ENCODE measurements around the gene LGMN. TPM values are rescaled to one million over a fixed set of nuclear protein-coding genes. Genes with fewer than 3 reads are reported as not detected.
"Not testable (repeated sequence)": the region's sequence is repeated elsewhere in the genome, so short reads cannot be mapped to it uniquely, and the experiment has no call there.

Gene LGMN
- total RNA-seq, 1 experiment from 2014 or later = not detected

DNA sequence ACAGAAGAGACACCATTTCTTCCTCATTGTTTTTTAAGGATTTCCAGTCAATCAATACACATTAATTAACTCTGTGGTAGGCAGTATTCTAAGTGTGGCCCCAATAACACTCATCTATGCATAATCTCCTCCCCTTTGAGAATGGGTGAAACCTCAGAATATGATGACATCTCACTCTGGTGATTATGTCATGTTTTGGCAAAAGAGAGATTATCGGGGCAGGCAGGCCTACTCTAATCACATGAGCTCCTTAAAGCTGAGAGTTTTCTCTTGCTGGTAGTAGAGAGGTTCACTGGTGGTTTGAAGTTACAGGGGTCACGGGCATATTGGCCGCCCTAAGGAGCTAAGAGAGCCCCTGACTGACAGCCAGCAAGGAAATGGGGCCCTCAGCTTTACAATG is 7.1 kb upstream of the LGMN start:
- Histone ChIP-seq H3K4me3 (ENCODE audit: low read length) (no peak overlapping the region), H4K20me1 (ENCODE audit: insufficient read depth, low read depth, low read length) (no peaks in the 10 kb centered on the region), H3K27ac (ENCODE audit: low read length) (no peak overlapping the region), H3K4me2 (ENCODE audit: low read depth, low read length, poor library complexity, severe bottlenecking) (no peak overlapping the region), H3K9me2 (replicated peaks; ENCODE audit: insufficient read depth, low read length) (no peaks in the 10 kb centered on the region), H3K27me3 (ENCODE audit: low read length) (no peaks in the 10 kb centered on the region), H3K9me3 (ENCODE audit: low read length) (no peaks in the 10 kb centered on the region), H3K36me3 (ENCODE audit: insufficient read depth, low read length) (no peaks in the 10 kb centered on the region), H3K79me2 (ENCODE audit: low read length) (no peaks in the 10 kb centered on the region), H3K9ac (ENCODE audit: low read length) (no peak overlapping the region), H2AFZ (ENCODE audit: low read length) (no peak overlapping the region), H3K4me1 (ENCODE audit: low read length) (peaks cover 3% of the 10 kb centered on the region; the same call in 1 of the 2 replicates)
- DNase-seq = no peak

DNA sequence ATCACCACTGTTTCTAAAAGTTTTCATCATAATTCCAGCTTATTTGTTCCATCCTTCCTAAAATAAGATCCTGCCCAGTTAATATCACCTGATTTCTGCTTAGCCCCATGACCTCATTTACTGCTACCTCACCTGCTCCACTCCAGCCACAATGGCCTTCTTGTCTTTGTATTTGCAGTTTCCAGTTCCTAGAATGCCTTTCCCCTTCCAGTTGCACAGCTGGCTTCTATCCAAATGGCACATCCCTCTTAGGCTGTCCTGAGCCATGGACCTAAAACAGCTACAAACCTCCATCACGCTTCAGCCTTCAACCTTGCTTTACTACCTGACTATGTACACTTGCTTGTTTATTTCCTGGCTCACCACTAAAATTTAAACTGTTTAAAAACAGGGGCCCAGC is 6.5 kb upstream of the LGMN start:
- no peak for DNase-seq
- Histone ChIP-seq H3K27me3 (ENCODE audit: low read length) (no peaks in the 10 kb centered on the region), H3K36me3 (ENCODE audit: insufficient read depth, low read length) (no peaks in the 10 kb centered on the region), H4K20me1 (ENCODE audit: insufficient read depth, low read depth, low read length) (no peaks in the 10 kb centered on the region), H3K9me3 (ENCODE audit: low read length) (no peaks in the 10 kb centered on the region), H3K4me2 (ENCODE audit: low read depth, low read length, poor library complexity, severe bottlenecking) (no peak overlapping the region), H3K9me2 (replicated peaks; ENCODE audit: insufficient read depth, low read length) (no peaks in the 10 kb centered on the region), H3K27ac (ENCODE audit: low read length) (no peak overlapping the region), H3K4me1 (ENCODE audit: low read length) (peaks cover 3% of the 10 kb centered on the region; the same call in 1 of the 2 replicates), H3K9ac (ENCODE audit: low read length) (no peak overlapping the region), H3K4me3 (ENCODE audit: low read length) (no peak overlapping the region), H3K79me2 (ENCODE audit: low read length) (no peaks in the 10 kb centered on the region), H2AFZ (ENCODE audit: low read length) (no peak overlapping the region)

DNA sequence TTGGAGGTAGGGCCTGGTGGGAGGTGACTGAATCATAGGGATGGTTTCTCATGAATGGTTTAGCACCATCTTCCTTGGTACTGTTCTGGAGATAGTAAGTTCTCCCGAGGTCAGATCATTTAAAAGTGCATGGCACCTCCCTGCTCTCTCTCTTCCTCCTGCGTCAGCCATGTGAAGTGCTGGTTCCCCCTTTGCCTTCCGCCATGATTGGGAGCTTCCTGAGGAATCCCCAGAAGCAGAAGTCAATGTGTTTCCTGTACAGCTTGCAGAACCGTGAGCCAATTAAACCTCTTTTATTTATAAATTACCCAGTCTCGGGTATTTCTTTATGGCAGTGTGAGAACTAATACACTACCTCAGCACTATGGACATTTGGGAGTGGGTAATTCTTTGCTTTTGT is 4.8 kb upstream of the LGMN start:
- Histone ChIP-seq H3K27ac (ENCODE audit: low read length) (no peak overlapping the region), H3K4me2 (ENCODE audit: low read depth, low read length, poor library complexity, severe bottlenecking) (no peak overlapping the region)

DNA sequence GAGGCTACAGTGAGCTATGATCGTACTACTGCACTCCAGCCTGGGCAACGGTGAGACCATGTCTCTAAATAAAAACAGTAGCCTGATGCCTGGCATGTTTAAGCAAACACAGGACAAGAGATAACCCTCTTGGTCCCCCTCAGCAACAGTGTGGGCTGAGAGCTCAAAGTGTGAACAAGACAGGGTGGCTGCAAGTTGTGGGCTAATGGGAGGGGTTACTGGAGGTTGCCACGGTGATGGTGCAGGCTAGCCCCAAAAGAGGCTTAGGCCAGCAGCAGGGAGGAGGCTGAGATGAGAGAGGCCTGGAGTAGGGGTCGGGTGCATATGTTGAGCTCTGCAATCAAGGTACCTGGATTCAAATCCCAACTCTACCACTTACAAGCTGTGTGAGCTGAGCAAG is 3.4 kb upstream of the LGMN start:
- no peaks in the 10 kb centered on the region for H3K79me2 ChIP-seq (ENCODE audit: low read length)
- H3K9me3 ChIP-seq (ENCODE audit: low read length) = peaks cover 3% of the 10 kb centered on the region; the same call in 1 of the 2 replicates
- H2AFZ ChIP-seq (ENCODE audit: low read length) = no peak overlapping the region
- H3K27me3 ChIP-seq (ENCODE audit: low read length) = no peaks in the 10 kb centered on the region
- DNase-seq = no peak
- H3K4me1 ChIP-seq (ENCODE audit: low read length) = no peaks in the 10 kb centered on the region
- no peak overlapping the region for H3K27ac ChIP-seq (ENCODE audit: low read length)
- H3K36me3 ChIP-seq (ENCODE audit: insufficient read depth, low read length) = no peaks in the 10 kb centered on the region
- H3K9ac ChIP-seq (ENCODE audit: low read length) = no peak overlapping the region
- H3K4me3 ChIP-seq (ENCODE audit: low read length) = no peak overlapping the region
- H3K4me2 ChIP-seq (ENCODE audit: low read depth, low read length, poor library complexity, severe bottlenecking) = no peak overlapping the region
- H4K20me1 ChIP-seq (ENCODE audit: insufficient read depth, low read depth, low read length) = no peaks in the 10 kb centered on the region
- H3K9me2 ChIP-seq (replicated peaks; ENCODE audit: insufficient read depth, low read length) = no peaks in the 10 kb centered on the region

More for the DNA sequence above, 4.8 kb upstream of the LGMN start:
- Histone ChIP-seq H3K4me3 (ENCODE audit: low read length) (no peak overlapping the region), H3K9me3 (ENCODE audit: low read length) (peaks cover 3% of the 10 kb centered on the region; the same call in 1 of the 2 replicates), H3K4me1 (ENCODE audit: low read length) (no peaks in the 10 kb centered on the region), H3K9me2 (replicated peaks; ENCODE audit: insufficient read depth, low read length) (no peaks in the 10 kb centered on the region), H3K79me2 (ENCODE audit: low read length) (no peaks in the 10 kb centered on the region), H3K36me3 (ENCODE audit: insufficient read depth, low read length) (no peaks in the 10 kb centered on the region), H4K20me1 (ENCODE audit: insufficient read depth, low read depth, low read length) (no peaks in the 10 kb centered on the region), H3K27me3 (ENCODE audit: low read length) (no peaks in the 10 kb centered on the region), H2AFZ (ENCODE audit: low read length) (no peak overlapping the region), H3K9ac (ENCODE audit: low read length) (no peak overlapping the region)
- no peak for DNase-seq

DNA sequence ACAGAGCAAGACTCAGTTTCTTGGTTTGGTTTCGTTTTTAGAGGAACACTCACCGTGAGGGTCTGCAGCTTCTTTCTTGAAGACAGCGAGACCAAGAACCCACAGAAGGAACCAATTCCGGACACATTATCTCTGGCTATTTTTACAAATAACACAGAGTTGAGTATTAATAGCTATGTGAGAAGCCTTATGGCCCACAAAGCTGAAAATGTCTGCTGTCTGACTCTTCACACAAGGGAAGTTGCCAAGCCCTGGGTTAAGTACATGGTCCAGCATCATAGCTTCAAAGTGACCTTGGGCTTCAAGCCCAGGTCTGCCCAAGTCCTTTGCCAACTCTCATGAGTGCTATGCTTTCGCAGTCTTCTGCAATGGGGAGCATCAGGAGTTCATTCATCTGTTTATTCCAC is 2.6 kb upstream of the LGMN start:
- DNase-seq = no peak
- Histone ChIP-seq H3K9me2 (replicated peaks; ENCODE audit: insufficient read depth, low read length) (no peaks in the 10 kb centered on the region), H3K9ac (ENCODE audit: low read length) (no peak overlapping the region), H3K27me3 (ENCODE audit: low read length) (no peaks in the 10 kb centered on the region), H3K4me2 (ENCODE audit: low read depth, low read length, poor library complexity, severe bottlenecking) (no peak overlapping the region), H4K20me1 (ENCODE audit: insufficient read depth, low read depth, low read length) (no peaks in the 10 kb centered on the region), H3K27ac (ENCODE audit: low read length) (no peak overlapping the region), H3K79me2 (ENCODE audit: low read length) (no peaks in the 10 kb centered on the region), H3K36me3 (ENCODE audit: insufficient read depth, low read length) (no peaks in the 10 kb centered on the region), H3K4me1 (ENCODE audit: low read length) (no peaks in the 10 kb centered on the region), H3K9me3 (ENCODE audit: low read length) (peaks cover 3% of the 10 kb centered on the region; the same call in 1 of the 2 replicates), H3K4me3 (ENCODE audit: low read length) (no peak overlapping the region), H2AFZ (ENCODE audit: low read length) (no peak overlapping the region)

DNA sequence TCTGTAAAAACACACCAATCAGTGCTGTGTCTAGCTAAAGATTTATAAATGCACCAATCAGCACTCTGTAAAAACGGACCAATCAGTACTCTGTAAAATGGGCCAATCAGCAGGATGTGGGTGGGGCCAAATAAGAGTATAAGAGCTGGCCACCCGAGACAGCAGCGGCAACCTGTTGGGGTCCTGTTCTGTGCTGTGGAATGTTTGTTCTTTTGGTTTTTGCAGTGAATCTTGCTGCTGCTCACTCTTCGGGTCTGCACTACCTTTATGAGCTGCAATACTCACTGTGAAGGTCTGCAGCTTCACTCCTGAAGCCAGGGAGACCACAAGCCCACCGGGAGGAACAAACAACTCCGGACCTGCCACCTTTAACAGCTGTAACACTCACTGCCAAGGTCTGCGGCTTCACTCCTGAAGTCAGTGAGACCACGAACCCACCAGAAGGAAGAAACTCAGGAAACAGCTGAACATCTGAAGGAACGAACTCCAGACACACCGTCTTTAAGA is 1.8 kb upstream of the LGMN start:
- not testable (repeated sequence) for H3K4me3 ChIP-seq (ENCODE audit: low read length); H3K79me2 ChIP-seq (ENCODE audit: low read length); H2AFZ ChIP-seq (ENCODE audit: low read length); H3K36me3 ChIP-seq (ENCODE audit: insufficient read depth, low read length); DNase-seq; H3K4me1 ChIP-seq (ENCODE audit: low read length); H4K20me1 ChIP-seq (ENCODE audit: insufficient read depth, low read depth, low read length); H3K27me3 ChIP-seq (ENCODE audit: low read length); H3K9ac ChIP-seq (ENCODE audit: low read length); H3K9me2 ChIP-seq (replicated peaks; ENCODE audit: insufficient read depth, low read length); H3K4me2 ChIP-seq (ENCODE audit: low read depth, low read length, poor library complexity, severe bottlenecking); H3K27ac ChIP-seq (ENCODE audit: low read length); H3K9me3 ChIP-seq (ENCODE audit: low read length)

DNA sequence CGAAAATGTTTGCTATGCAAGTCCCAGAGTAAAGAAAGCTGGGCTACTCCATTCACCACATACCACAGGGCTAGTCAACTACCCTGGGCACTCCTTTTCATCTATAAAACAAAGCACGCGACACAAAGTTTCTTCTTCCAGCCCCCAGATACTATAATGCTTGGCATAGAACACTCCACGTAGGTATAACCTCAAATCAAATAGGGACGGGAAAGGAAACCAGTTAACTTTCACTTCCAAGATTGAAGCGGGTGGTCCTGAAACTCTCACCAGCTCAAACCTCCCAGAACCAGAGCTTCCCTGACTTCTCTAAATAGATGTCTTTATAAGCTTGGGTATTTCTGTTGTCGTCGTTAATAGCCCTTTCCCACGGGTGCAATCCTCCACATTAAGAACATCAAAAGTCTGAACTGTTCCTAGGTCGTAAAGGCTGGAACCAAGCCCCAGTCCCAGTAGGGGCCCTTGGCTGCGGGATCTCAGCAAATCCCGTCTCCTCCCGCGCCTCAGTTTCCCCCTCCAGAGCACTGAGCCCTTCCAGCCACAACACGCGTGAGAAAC is 647 bp downstream of the LGMN start:
- Histone ChIP-seq H3K4me1 (ENCODE audit: low read length) (peaks cover 5% of the 10 kb centered on the region; the same call in 1 of the 2 replicates), H3K9me2 (replicated peaks; ENCODE audit: insufficient read depth, low read length) (no peaks in the 10 kb centered on the region), H4K20me1 (ENCODE audit: insufficient read depth, low read depth, low read length) (no peaks in the 10 kb centered on the region), H3K9ac (ENCODE audit: low read length) (no peak overlapping the region), H2AFZ (ENCODE audit: low read length) (no peak overlapping the region; the same call in 1 of the 2 replicates), H3K79me2 (ENCODE audit: low read length) (no peaks in the 10 kb centered on the region), H3K36me3 (ENCODE audit: insufficient read depth, low read length) (no peaks in the 10 kb centered on the region), H3K27me3 (ENCODE audit: low read length) (no peaks in the 10 kb centered on the region), H3K4me2 (ENCODE audit: low read depth, low read length, poor library complexity, severe bottlenecking) (no peak overlapping the region), H3K4me3 (ENCODE audit: low read length) (no peak overlapping the region), H3K27ac (ENCODE audit: low read length) (no peak overlapping the region), H3K9me3 (ENCODE audit: low read length) (peaks cover 3% of the 10 kb centered on the region; the same call in 1 of the 2 replicates)
- no peak for DNase-seq

DNA sequence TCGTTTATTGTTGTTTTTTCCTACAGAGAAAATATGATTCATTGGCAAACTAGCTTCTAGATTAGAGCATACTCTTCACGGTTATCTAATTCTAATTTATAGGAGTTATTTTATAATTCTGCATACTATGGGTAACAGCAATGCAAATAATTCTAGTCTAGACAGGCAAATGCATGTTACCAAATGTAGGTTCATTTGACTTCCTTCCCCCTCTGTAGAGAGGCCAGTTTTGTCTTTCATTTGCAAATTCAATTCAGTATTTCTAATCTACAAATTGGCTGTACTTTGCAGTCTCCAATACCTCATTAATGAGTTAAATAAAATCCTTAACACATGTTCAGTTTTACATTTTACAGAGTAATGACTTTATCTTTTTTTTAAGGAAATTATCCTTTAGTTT is 4.2 kb downstream of the LGMN start:
- Histone ChIP-seq H4K20me1 (ENCODE audit: insufficient read depth, low read depth, low read length) (no peaks in the 10 kb centered on the region), H3K4me1 (ENCODE audit: low read length) (peaks cover 5% of the 10 kb centered on the region; the same call in 1 of the 2 replicates), H3K27ac (ENCODE audit: low read length) (no peak overlapping the region), H3K79me2 (ENCODE audit: low read length) (no peaks in the 10 kb centered on the region), H2AFZ (ENCODE audit: low read length) (no peak overlapping the region), H3K9me2 (replicated peaks; ENCODE audit: insufficient read depth, low read length) (no peaks in the 10 kb centered on the region), H3K27me3 (ENCODE audit: low read length) (no peaks in the 10 kb centered on the region), H3K36me3 (ENCODE audit: insufficient read depth, low read length) (no peaks in the 10 kb centered on the region), H3K4me3 (ENCODE audit: low read length) (no peak overlapping the region), H3K9me3 (ENCODE audit: low read length) (peaks cover 2% of the 10 kb centered on the region; the same call in 1 of the 2 replicates), H3K9ac (ENCODE audit: low read length) (no peak overlapping the region), H3K4me2 (ENCODE audit: low read depth, low read length, poor library complexity, severe bottlenecking) (no peak overlapping the region)
- peak; percentile 53 for DNase-seq
